H1 (cell line): Measurements from ENCODE around the gene SEC16A. TPM values are rescaled to one million over a fixed set of nuclear protein-coding genes. Genes with fewer than 3 reads are reported as not detected.
A peak's percentile ranks its signal among the peaks of the same experiment; 100 is the strongest.

Source experiments
- CBX8 ChIP-seq: fragments of 300-800, 300-1000 bp; sonication (generic); IDR thresholded peaks from 2 replicates; pipeline ENCODE4 v1.7.1; 2016; ENCODE audit warnings: low read depth, low read length, borderline replicate concordance
- CHD1 ChIP-seq: IDR thresholded peaks from 2 replicates; pipeline ENCODE4 v1.6.1; 2012; ENCODE audit warnings: low read depth, low read length, improper control_type of control experiment
- EP300 ChIP-seq, 2 experiments: IDR thresholded peaks; 1 replicate in 1 of 2; 2 replicates in 1 of 2; pipeline ENCODE4 v1.6.1; 2011 to 2012; ENCODE audit warnings: low read depth in 2 of 2, low read length in 2 of 2, mild to moderate bottlenecking in 2 of 2, borderline replicate concordance in 1 of 2, inconsistent platforms in 1 of 2, moderate library complexity in 1 of 2
- GABPA ChIP-seq: IDR thresholded peaks from 2 replicates; pipeline ENCODE4 v1.6.1; 2011; ENCODE audit warnings: mild to moderate bottlenecking, low read length, moderate library complexity, borderline replicate concordance; ENCODE audit not compliant: insufficient read depth
- HDAC2 ChIP-seq, 2 experiments: fragments of 300-600 bp in 1 of 2; sonication (generic) in 1 of 2; IDR thresholded peaks; 2 replicates each; pipeline ENCODE4 v1.6.1; 2011 to 2012; ENCODE audit warnings: low read depth in 2 of 2, low read length in 2 of 2, mild to moderate bottlenecking in 2 of 2, moderate library complexity in 2 of 2, borderline replicate concordance in 1 of 2, inconsistent platforms in 1 of 2
- HDAC6 ChIP-seq: IDR thresholded peaks from one replicate; pipeline ENCODE4 v1.7.1; 2012; ENCODE audit warnings: low read depth, mild to moderate bottlenecking, inconsistent platforms, low read length, moderate library complexity
- KDM5A ChIP-seq: fragments of 200-600 bp; IDR thresholded peaks from 2 replicates; pipeline ENCODE4 v1.7.1; 2012; ENCODE audit warnings: mild to moderate bottlenecking, low read length, inconsistent platforms, mixed read lengths
- MAX ChIP-seq: IDR thresholded peaks from 2 replicates; pipeline ENCODE4 v1.6.1; 2012; ENCODE audit warnings: inconsistent platforms
- NANOG ChIP-seq: IDR thresholded peaks from 2 replicates; pipeline ENCODE4 v1.6.1; 2011; ENCODE audit warnings: low read length, low read depth, mild to moderate bottlenecking, inconsistent platforms; ENCODE audit not compliant: insufficient read depth, poor library complexity, severe bottlenecking
- POLR2A ChIP-seq, 2 experiments: IDR thresholded peaks; 1 replicate in 1 of 2; 2 replicates in 1 of 2; pipeline ENCODE4 v1.6.1; 2011; ENCODE audit warnings: low read depth in 2 of 2, low read length in 2 of 2, mild to moderate bottlenecking in 2 of 2; ENCODE audit errors: control extremely low read depth in 1 of 2
- SIRT6 ChIP-seq: IDR thresholded peaks from one replicate; pipeline ENCODE4 v1.7.1; 2012; ENCODE audit warnings: low read length, inconsistent platforms
- SIX5 ChIP-seq: IDR thresholded peaks from 2 replicates; pipeline ENCODE4 v1.6.1; 2011; ENCODE audit warnings: mild to moderate bottlenecking, low read depth, low read length
- SP4 ChIP-seq: IDR thresholded peaks from 2 replicates; pipeline ENCODE4 v1.6.1; 2012; ENCODE audit warnings: low read length, inconsistent platforms
- SUZ12 ChIP-seq: fragments of 200-600 bp; sonication (generic); IDR thresholded peaks from 2 replicates; pipeline ENCODE4 v1.6.1; 2012; ENCODE audit warnings: mild to moderate bottlenecking, inconsistent platforms, low read length, moderate library complexity, mixed read lengths
- TCF12 ChIP-seq: IDR thresholded peaks from 2 replicates; pipeline ENCODE4 v1.6.1; 2011; ENCODE audit warnings: low read depth, mild to moderate bottlenecking, low read length
- TEAD4 ChIP-seq: IDR thresholded peaks from 2 replicates; pipeline ENCODE4 v1.6.1; 2012; ENCODE audit warnings: low read depth, low read length, inconsistent platforms, mixed read lengths
- ZNF274 ChIP-seq: IDR thresholded peaks from 2 replicates; pipeline ENCODE4 v1.7.0; 2012; ENCODE audit warnings: low read length, borderline replicate concordance; ENCODE audit errors: extremely low read depth
- polyA plus RNA-seq, 7 experiments: library from polyadenylated mRNA; depleted of rRNA in 3 of 7; stranded (reverse) in 5 of 7; unstranded in 2 of 7; fragments of >200 nt in 5 of 7; fragments of 200-250 nt in 2 of 7; gene quantifications; 1 replicate in 5 of 7; 2 replicates in 1 of 7; 4 replicates in 1 of 7; pipeline versions ENCODE4 v1.2.1 to v1.2.3, GENCODE V29; 2011 to 2013; ENCODE audit warnings: missing spikeins in 2 of 7, mixed read lengths in 2 of 7
- total RNA-seq: library from RNA; stranded (reverse); fragmentation: NEBNext Ultra II Directional; extraction: Animal tissue kit (Norgen Biotek cat#: 25700); gene quantifications from 2 replicates; pipeline ENCODE4 v1.2.1, GENCODE V29; 2021
- TF ChIP-seq, protein P1 (sequence below): IDR thresholded peaks from 2 replicates; pipeline ENCODE4 v1.6.1; 2011; ENCODE audit warnings: low read length, improper control_type of control experiment
- TF ChIP-seq, protein P2 (sequence below): IDR thresholded peaks from 2 replicates; pipeline ENCODE4 v1.6.1; 2012; ENCODE audit warnings: inconsistent platforms
- TF ChIP-seq, protein P3 (sequence below), 3 experiments: IDR thresholded peaks; 1 replicate in 2 of 3; 2 replicates in 1 of 3; pipeline versions ENCODE4 v1.5.1 to v1.6.1; 2011; ENCODE audit warnings: low read length in 3 of 3, mild to moderate bottlenecking in 3 of 3, inconsistent platforms in 2 of 3, low read depth in 1 of 3, moderate library complexity in 1 of 3; ENCODE audit not compliant: insufficient read depth in 1 of 3; ENCODE audit errors: control extremely low read depth in 1 of 3

Gene SEC16A
- total and polyA plus RNA-seq, 2 of the 8 experiments (the other 6 are each of a cell fraction or from before 2014, with no cell fraction given) = 21.6 to 49.0 TPM

GRCh38 chr9:136483589-136484152 lies 831 bp upstream of the SEC16A start (continued):
- TF ChIP-seq HDAC2 (IDR thresholded peaks at IDR 0.05; ENCODE audit: borderline replicate concordance in 1 of 2, low read depth in 2 of 2, low read length in 2 of 2) (peak in 1 of 2 experiments; percentile 46; a peak in 1 of 4 replicates), SP4 (no peak), MAX (no peak), EP300 (IDR thresholded peaks at IDR 0.05; ENCODE audit: borderline replicate concordance in 1 of 2, low read depth in 2 of 2, low read length in 2 of 2) (no peak), SUZ12 (no peak), CHD1 (no peak), TCF12 (no peak), HDAC6 (no peak), KDM5A (no peak), ZNF274 (no peak), SIRT6 (no peak), GABPA (0 out of 2 replicates have a peak, but pooled peaks have one; percentile 68), TEAD4 (peak; percentile 76), SIX5 (no peak), POLR2A (IDR thresholded peaks at IDR 0.05; ENCODE audit: control extremely low read depth in 1 of 2, low read depth in 2 of 2, low read length in 2 of 2) (peak in 1 of 2 experiments; percentile 81; a peak in 2 of 3 replicates), NANOG (no peak), CBX8 (no peak)
- TF ChIP-seq, protein P1, sequence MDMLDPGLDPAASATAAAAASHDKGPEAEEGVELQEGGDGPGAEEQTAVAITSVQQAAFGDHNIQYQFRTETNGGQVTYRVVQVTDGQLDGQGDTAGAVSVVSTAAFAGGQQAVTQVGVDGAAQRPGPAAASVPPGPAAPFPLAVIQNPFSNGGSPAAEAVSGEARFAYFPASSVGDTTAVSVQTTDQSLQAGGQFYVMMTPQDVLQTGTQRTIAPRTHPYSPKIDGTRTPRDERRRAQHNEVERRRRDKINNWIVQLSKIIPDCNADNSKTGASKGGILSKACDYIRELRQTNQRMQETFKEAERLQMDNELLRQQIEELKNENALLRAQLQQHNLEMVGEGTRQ = no peak
- TF ChIP-seq, protein P2, sequence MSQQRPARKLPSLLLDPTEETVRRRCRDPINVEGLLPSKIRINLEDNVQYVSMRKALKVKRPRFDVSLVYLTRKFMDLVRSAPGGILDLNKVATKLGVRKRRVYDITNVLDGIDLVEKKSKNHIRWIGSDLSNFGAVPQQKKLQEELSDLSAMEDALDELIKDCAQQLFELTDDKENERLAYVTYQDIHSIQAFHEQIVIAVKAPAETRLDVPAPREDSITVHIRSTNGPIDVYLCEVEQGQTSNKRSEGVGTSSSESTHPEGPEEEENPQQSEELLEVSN = peak; percentile 59
- TF ChIP-seq, protein P3, sequence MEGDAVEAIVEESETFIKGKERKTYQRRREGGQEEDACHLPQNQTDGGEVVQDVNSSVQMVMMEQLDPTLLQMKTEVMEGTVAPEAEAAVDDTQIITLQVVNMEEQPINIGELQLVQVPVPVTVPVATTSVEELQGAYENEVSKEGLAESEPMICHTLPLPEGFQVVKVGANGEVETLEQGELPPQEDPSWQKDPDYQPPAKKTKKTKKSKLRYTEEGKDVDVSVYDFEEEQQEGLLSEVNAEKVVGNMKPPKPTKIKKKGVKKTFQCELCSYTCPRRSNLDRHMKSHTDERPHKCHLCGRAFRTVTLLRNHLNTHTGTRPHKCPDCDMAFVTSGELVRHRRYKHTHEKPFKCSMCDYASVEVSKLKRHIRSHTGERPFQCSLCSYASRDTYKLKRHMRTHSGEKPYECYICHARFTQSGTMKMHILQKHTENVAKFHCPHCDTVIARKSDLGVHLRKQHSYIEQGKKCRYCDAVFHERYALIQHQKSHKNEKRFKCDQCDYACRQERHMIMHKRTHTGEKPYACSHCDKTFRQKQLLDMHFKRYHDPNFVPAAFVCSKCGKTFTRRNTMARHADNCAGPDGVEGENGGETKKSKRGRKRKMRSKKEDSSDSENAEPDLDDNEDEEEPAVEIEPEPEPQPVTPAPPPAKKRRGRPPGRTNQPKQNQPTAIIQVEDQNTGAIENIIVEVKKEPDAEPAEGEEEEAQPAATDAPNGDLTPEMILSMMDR (IDR thresholded peaks at IDR 0.05; ENCODE audit: control extremely low read depth in 1 of 3, insufficient read depth in 1 of 3, low read depth in 1 of 3, low read length in 3 of 3) = no peak
